ENCODE data around the gene MRGPRD. TPM values are rescaled to one million over a fixed set of nuclear protein-coding genes. Genes with fewer than 3 reads are reported as not detected.

MRGPRD gene
- total and polyA plus RNA-seq, 2 experiments from 2014 or later = not detected

- H3F3A ChIP-seq (replicated peaks; ENCODE audit: low read depth) = no peaks in the 10 kb centered on the region
- no peak for DNase-seq (ENCODE audit: low spot score)
Observed at GRCh38 chr11:68978931-68979594, 1.7 kb downstream of the MRGPRD start.

More at GRCh38 chr11:68978931-68979594, 1.7 kb downstream of the MRGPRD start:
- Histone ChIP-seq H2AFZ (no peak overlapping the region), H3K4me1 (ENCODE audit: insufficient read depth) (no peaks in the 10 kb centered on the region), H3K27ac (ENCODE audit: low read depth) (no peak overlapping the region), H3K27me3 (ENCODE audit: insufficient read depth) (no peaks in the 10 kb centered on the region), H3K9me2 (ENCODE audit: insufficient read depth) (0 out of 2 replicates have a peak, but pooled peaks cover 3% of the 10 kb centered on the region), H3K4me3 (no peak overlapping the region), H3K4me2 (no peak overlapping the region), H3K36me3 (ENCODE audit: insufficient read depth) (no peaks in the 10 kb centered on the region), H4K20me1 (replicated peaks; ENCODE audit: insufficient read depth) (no peaks in the 10 kb centered on the region), H3K79me2 (replicated peaks; ENCODE audit: insufficient read depth) (no peaks in the 10 kb centered on the region)
- H3K9me3 Mint-ChIP-seq = peaks cover 11% of the 10 kb centered on the region
- H3K4me3 Mint-ChIP-seq = no peak overlapping the region
- TF ChIP-seq STAT1 (IDR thresholded peaks at IDR 0.05; ENCODE audit: unreplicated experiment) (no peak), POLR2AphosphoS5 (IDR thresholded peaks at IDR 0.05; ENCODE audit: low read depth) (no peak), EZH2 (IDR thresholded peaks at IDR 0.05; ENCODE audit: low read depth, unreplicated experiment) (no peak), NANOG (IDR thresholded peaks at IDR 0.05; ENCODE audit: borderline replicate concordance) (no peak), REST (IDR thresholded peaks at IDR 0.05; ENCODE audit: unreplicated experiment) (no peak), CREB1 (CRISPR knock-in tag; IDR thresholded peaks at IDR 0.05; ENCODE audit: low read depth) (no peak), ZNF331 (CRISPR knock-in tag; IDR thresholded peaks at IDR 0.05; ENCODE audit: low read depth) (no peak), ETS1 (IDR thresholded peaks at IDR 0.05) (no peak), ZNF114 (CRISPR knock-in tag; IDR thresholded peaks at IDR 0.05) (no peak), ZNF462 (CRISPR knock-in tag; IDR thresholded peaks at IDR 0.05) (no peak), JUNB (IDR thresholded peaks at IDR 0.05; ENCODE audit: unreplicated experiment) (no peak), EZH2phosphoT487 (IDR thresholded peaks at IDR 0.05; ENCODE audit: unreplicated experiment) (no peak), CTCF (conservative IDR thresholded peaks at IDR 0.05; ENCODE audit: low read depth in 2 of 2) (no peak)
- H3K36me3 Mint-ChIP-seq (ENCODE audit: low read depth) = peaks cover 3% of the 10 kb centered on the region; the same call in 2 of the 3 replicates
- ATAC-seq = no peak
- H3K4me1 Mint-ChIP-seq = peaks cover 7% of the 10 kb centered on the region
- no peak overlapping the region for H3K27ac Mint-ChIP-seq
- H3K27me3 Mint-ChIP-seq (ENCODE audit: insufficient read depth, low read depth, poor library complexity) = no peaks in the 10 kb centered on the region

All from GM23338 (cell line).